GM13977 (cell line): ENCODE measurements around the gene KIAA0930.

Experiments
- DNase-seq: peaks from one replicate; pipeline ENCODE4 v3.0.0; 2012; ENCODE audit warnings: low spot score
- in situ Hi-C: fragments of 300-500 bp; cut with MboI; formaldehyde crosslinking; loops from one replicate; pipeline ENCODE4 v1.12.0; 2022; ENCODE audit warnings: low sequenced_read_pairs, low pct_unique_long_range_greater_than_20kb, mixed read lengths, inconsistent platforms; ENCODE audit not compliant: unreplicated experiment
- TF ChIP-seq, protein P1 (sequence below): IDR thresholded peaks from 2 replicates; pipeline ENCODE4 v1.5.1; 2012; ENCODE audit warnings: mild to moderate bottlenecking, control low read depth; ENCODE audit not compliant: insufficient read depth; ENCODE audit errors: extremely low read depth, missing control alignments

KIAA0930 gene

DNA sequence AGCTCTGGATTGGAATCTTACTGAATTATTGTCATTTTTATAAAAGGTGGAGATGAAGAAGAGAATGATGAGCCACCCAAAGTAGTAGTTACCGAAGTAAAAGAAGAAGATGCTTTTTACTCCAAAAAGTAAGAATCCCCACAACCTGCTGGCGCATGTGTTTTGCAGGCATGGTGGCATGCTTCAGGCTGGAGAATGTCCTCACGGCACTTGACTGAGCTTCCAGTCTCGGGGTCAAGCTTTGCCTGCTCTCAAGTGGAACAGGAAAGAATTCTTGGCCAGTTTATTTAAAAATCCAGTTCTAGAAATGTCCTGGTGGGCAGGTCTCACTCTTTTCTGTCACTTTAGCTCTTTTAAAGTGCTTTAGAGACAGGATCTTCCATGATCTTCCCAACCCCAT, 59.5 kb downstream of the KIAA0930 start:
- no peak for DNase-seq
- TF ChIP-seq, protein P1, sequence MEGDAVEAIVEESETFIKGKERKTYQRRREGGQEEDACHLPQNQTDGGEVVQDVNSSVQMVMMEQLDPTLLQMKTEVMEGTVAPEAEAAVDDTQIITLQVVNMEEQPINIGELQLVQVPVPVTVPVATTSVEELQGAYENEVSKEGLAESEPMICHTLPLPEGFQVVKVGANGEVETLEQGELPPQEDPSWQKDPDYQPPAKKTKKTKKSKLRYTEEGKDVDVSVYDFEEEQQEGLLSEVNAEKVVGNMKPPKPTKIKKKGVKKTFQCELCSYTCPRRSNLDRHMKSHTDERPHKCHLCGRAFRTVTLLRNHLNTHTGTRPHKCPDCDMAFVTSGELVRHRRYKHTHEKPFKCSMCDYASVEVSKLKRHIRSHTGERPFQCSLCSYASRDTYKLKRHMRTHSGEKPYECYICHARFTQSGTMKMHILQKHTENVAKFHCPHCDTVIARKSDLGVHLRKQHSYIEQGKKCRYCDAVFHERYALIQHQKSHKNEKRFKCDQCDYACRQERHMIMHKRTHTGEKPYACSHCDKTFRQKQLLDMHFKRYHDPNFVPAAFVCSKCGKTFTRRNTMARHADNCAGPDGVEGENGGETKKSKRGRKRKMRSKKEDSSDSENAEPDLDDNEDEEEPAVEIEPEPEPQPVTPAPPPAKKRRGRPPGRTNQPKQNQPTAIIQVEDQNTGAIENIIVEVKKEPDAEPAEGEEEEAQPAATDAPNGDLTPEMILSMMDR: no peak
- in situ Hi-C loops: no loop called here

DNA sequence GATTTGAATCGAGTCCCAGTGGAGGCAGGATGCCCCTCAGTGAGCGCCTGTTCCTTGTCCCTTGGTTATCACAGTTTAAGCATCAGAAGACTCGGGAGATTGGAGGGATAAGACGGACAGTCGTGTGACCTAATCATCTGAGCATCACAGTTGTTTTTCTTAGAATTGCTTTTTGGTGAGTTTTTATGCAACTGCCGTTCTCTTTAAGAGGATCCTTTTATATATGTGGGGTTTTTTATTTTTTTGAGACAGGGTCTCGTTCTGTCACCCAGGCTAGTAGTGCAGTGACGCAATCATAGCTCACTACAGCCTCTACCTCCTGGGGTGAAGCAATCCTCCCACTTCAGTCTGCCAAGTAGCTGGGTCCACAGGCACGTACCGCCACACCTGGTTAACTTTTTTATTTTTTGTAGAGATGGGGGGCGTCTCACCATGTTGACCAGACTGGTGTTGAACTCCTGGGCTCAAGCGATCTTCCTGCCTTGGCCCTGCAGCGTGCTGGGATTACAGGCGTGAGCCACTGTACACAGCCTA, 60.5 kb downstream of the KIAA0930 start:
- TF ChIP-seq, protein P1: no peak
- no peak for DNase-seq
- in situ Hi-C loops: no loop called here

DNA sequence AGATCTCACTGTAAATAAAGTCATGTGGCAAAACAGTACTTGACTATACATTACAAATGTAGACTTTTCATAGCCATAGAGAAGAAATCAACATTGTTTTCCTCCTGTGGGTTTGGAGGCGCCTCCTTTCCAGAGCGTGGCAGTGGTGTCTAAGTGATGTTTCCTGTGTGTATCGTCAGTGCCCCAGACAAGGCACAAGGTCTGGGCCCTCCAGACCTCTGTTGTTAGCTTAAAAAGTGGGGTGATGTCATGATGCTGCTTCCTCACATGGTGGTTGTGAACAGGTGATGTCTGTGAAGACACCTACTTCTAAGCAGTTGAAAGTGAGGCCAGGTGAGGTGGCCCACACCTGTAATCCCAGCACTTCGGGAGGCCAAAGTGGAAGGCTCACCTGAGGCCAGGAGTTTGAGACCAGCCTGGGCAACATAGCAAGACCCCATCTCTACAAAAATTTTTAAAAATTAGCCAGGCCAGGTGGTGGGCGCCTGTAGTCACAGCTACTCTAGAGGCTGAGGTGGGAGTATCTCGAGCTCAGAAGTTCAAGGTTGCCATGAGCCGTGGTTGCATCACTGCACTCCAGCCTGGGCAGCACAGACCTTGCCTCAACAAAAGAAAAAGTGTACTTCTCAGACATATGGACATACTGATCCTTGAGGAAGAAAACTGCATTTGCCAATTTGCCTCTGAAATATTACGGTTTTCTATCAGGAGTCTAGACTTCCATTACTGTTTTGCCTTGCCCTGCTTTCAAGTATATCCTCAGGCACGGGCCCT, 61.2 kb downstream of the KIAA0930 start:
- DNase-seq: no peak
- TF ChIP-seq, protein P1: no peak
- in situ Hi-C loops: no loop called here

DNA sequence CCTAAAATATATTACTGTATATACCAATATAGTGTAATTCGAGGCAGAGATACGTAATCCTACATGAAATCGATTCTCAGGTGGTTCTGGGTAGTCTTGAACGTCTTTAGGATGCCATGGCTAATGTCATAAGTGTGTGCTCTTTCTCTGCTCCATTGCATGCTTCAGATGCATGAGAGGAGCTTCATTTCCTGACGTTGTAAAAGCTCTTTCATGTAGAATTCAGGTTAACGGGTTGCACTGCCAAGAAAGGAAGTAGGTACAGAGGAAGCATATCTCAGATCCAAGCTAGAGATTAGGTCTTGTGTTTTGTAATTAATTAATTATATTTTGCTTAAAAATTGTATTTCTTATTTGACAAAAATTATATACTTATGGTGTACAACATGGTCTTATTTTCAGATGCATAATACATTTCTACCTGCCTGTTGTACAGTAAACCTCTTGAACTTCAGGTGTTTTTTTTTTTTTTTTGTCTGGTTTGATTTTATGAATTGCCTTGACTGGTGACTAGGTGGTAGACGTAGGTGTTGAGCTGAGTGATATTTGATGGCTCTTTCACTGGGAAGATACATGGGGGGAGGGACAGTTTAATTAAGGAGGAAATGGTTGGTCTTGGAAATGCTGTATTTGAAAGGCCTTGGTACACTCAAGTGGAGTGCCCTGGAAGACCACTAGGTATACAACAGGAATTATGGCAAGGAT, 67.7 kb downstream of the KIAA0930 start:
- in situ Hi-C loops: no loop called here
- TF ChIP-seq, protein P1: no peak
- DNase-seq: no peak

DNA sequence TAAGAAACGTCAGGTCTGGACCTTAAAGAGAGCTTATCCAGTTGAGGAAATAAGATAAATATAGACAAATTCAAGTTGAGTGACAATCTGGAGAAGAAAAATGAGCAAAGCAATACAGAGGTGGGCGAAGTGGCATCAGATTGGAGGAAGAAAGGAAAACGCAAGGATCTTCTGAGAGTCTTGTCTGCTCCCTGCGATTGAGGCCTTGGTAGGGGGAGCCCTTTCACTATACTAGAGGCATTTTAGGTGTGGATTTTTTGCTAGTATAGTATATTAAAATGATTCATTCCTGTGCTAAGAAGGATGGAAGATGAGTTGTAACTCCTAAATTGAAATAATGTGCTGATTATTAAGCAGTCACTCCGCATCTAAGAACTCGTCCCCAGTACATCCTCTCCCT, 68.9 kb downstream of the KIAA0930 start:
- no peak for DNase-seq
- TF ChIP-seq, protein P1: no peak
- in situ Hi-C loops: no loop called here

DNA sequence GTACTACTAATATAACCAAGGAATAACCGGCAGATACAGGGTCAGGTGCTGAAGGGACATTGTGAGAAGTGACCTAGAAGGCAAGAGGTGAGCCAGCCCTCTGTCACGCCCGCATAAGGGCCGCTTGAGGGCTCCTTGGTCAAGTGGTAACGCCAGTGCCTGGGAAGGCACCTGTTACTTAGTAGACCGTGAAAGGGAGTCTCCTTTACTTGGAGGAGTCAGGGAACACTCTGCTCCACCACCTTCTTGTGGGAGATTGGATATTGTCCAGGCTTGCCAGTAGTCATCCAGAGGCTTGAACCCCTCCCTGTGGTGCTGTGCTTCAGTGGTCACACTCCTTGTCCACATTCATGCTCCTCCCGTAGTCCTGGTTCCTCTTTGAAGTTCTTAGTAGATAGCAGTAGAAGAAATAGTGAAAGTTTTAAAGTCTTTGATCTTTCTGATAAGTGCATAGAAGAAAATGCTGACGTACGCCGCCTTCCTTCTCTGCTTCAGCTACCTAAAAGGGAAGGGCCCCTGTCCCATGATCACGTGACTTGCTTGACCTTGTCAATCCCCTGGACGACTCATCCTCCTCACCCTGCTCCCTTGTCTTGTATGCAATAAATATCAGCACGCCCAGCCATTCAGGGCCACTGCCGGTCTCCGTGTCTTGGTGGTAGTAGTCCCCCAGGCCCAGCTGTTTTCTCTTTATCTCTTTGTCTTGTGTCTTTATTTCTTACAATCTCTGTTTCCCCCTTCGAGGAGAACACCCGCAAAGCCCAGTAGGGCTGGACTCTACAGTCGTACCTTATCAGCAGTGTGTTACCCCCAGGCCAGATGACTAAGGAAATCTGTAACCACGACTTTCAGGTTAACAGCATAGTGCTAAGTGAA, 70.9 kb downstream of the KIAA0930 start:
- DNase-seq: no peak
- TF ChIP-seq, protein P1: no peak
- in situ Hi-C loops: no loop called here
